Stimulated activated naive CD8-positive, alpha-beta T cell treated with anti-CD3 and anti-CD28 coated beads, Interleukin-15, amount 100 ng/mL, for 72 hours (primary cell): Measurements from ENCODE around the gene SELENOO.

Experiments
- ATAC-seq: fragments of 150-1000 bp; cut with Tn5 transposase; 2 replicates; pipeline ENCODE4 v1.10.0; 2021; ENCODE audit warnings: mild to moderate bottlenecking, moderate library complexity
- DNase-seq, 2 donors: peaks; one replicate each; pipeline ENCODE4 v3.0.0; 2021 to 2022
- H3K27ac Mint-ChIP-seq, 2 donors: one replicate each; pipeline ENCODE4 v1.8.0; 2022; ENCODE audit warnings: mild to moderate bottlenecking in 2 of 2, mixed read lengths in 2 of 2, moderate library complexity in 2 of 2
- H3K27me3 Mint-ChIP-seq: one replicate; pipeline ENCODE4 v1.8.0; 2022; ENCODE audit warnings: mixed read lengths
- H3K4me1 Mint-ChIP-seq: one replicate; pipeline ENCODE4 v1.8.0; 2022; ENCODE audit warnings: mild to moderate bottlenecking, mixed read lengths
- H3K4me3 Mint-ChIP-seq, 2 donors: one replicate each; pipeline ENCODE4 v1.8.0; 2022; ENCODE audit warnings: mild to moderate bottlenecking in 2 of 2, mixed read lengths in 2 of 2, moderate library complexity in 1 of 2
- H3K9me3 Mint-ChIP-seq, 2 donors: one replicate each; pipeline ENCODE4 v1.8.0; 2022; ENCODE audit warnings: mixed read lengths in 2 of 2

Gene SELENOO

GRCh38 chr22:50245214-50246072 is 44.6 kb downstream of the SELENOO start:
- peak overlapping the region; percentile 99 to 100 for H3K27ac Mint-ChIP-seq
- ATAC-seq (peak; percentile 6), DNase-seq (no peak)
- H3K4me3 Mint-ChIP-seq = peak overlapping the region; percentile 99 to 100
- peaks cover 80% of the 10 kb centered on the region for H3K4me1 Mint-ChIP-seq
- no peaks in the 10 kb centered on the region for H3K27me3 Mint-ChIP-seq
- no peaks in the 10 kb centered on the region for H3K9me3 Mint-ChIP-seq

- peak overlapping the region in 1 of 2 donors; percentile 67 for H3K27ac Mint-ChIP-seq
- no peaks in the 10 kb centered on the region for H3K27me3 Mint-ChIP-seq
- DNase-seq (peak in 1 of 2 donors; percentile 12), ATAC-seq (no peak)
- H3K4me3 Mint-ChIP-seq = peak overlapping the region; percentile 99 to 100
- peaks cover 73% of the 10 kb centered on the region for H3K4me1 Mint-ChIP-seq
- no peaks in the 10 kb centered on the region for H3K9me3 Mint-ChIP-seq
Observed at GRCh38 chr22:50246242-50247175, 45.7 kb downstream of the SELENOO start.

- Mint-ChIP-seq H3K4me3 (peak overlapping the region in 1 of 2 donors; percentile 59), H3K4me1 (peaks cover 70% of the 10 kb centered on the region), H3K27ac (peak overlapping the region in 1 of 2 donors; percentile 16), H3K27me3 (no peaks in the 10 kb centered on the region), H3K9me3 (no peaks in the 10 kb centered on the region)
- ATAC-seq (no peak), DNase-seq (peak in 1 of 2 donors; percentile 38)
Observed at GRCh38 chr22:50247748-50248147, 46.9 kb downstream of the SELENOO start.

GRCh38 chr22:50248196-50249081 is 47.6 kb downstream of the SELENOO start:
- no peak overlapping the region for H3K27ac Mint-ChIP-seq
- H3K4me1 Mint-ChIP-seq = peaks cover 64% of the 10 kb centered on the region
- no peak for DNase-seq
- ATAC-seq = no peak
- no peaks in the 10 kb centered on the region for H3K9me3 Mint-ChIP-seq
- no peaks in the 10 kb centered on the region for H3K27me3 Mint-ChIP-seq
- no peak overlapping the region for H3K4me3 Mint-ChIP-seq

- Mint-ChIP-seq H3K27ac (peak overlapping the region in 1 of 2 donors; percentile 92), H3K27me3 (no peaks in the 10 kb centered on the region), H3K4me3 (peak overlapping the region; percentile 84 to 88), H3K4me1 (peaks cover 57% of the 10 kb centered on the region), H3K9me3 (no peaks in the 10 kb centered on the region)
- DNase-seq (no peak), ATAC-seq (no peak)
Observed at GRCh38 chr22:50249341-50250248, 48.8 kb downstream of the SELENOO start.

- Mint-ChIP-seq H3K4me1 (peaks cover 51% of the 10 kb centered on the region), H3K4me3 (peak overlapping the region; percentile 84 to 88), H3K27me3 (no peaks in the 10 kb centered on the region), H3K9me3 (no peaks in the 10 kb centered on the region), H3K27ac (peak overlapping the region in 1 of 2 donors; percentile 92)
- DNase-seq (no peak), ATAC-seq (no peak)
Observed at GRCh38 chr22:50250249-50250554, 49.4 kb downstream of the SELENOO start.

GRCh38 chr22:50250555-50251476 is 50.0 kb downstream of the SELENOO start, which contains the start of gene HDAC10:
TSS of gene HDAC10 (minus strand) at chr22:50251265. CDS start at chr22:50251032, 233 bp downstream.
- Mint-ChIP-seq H3K4me3 (peak within 1 kb of the TSS; percentile 84 to 88), H3K27ac (peak within 1 kb of the TSS; percentile 61 to 92), H3K27me3 (no peaks in the 10 kb centered on the region), H3K9me3 (no peaks in the 10 kb centered on the region), H3K4me1 (peaks cover 47% of the 10 kb centered on the region)
- DNase-seq (peak; percentile 81 to 85), ATAC-seq (peak; percentile 84)

- no peak for DNase-seq
- Mint-ChIP-seq H3K4me1 (peaks cover 39% of the 10 kb centered on the region), H3K27ac (no peak overlapping the region), H3K9me3 (no peaks in the 10 kb centered on the region), H3K27me3 (no peaks in the 10 kb centered on the region), H3K4me3 (peak overlapping the region; percentile 65 to 88)
- peak; percentile 19 for ATAC-seq
Observed at GRCh38 chr22:50251477-50252081, 50.8 kb downstream of the SELENOO start.

GRCh38 chr22:50252082-50253045 is 51.6 kb downstream of the SELENOO start:
- no peaks in the 10 kb centered on the region for H3K27me3 Mint-ChIP-seq
- DNase-seq = peak; percentile 73 to 81

GRCh38 chr22:50253046-50253915 is 52.5 kb downstream of the SELENOO start:
- ATAC-seq (no peak), DNase-seq (no peak)
- H3K27ac Mint-ChIP-seq = no peak overlapping the region
- peaks cover 24% of the 10 kb centered on the region for H3K4me1 Mint-ChIP-seq
- no peak overlapping the region for H3K4me3 Mint-ChIP-seq
- H3K9me3 Mint-ChIP-seq = no peaks in the 10 kb centered on the region
- peaks cover under 1% of the 10 kb centered on the region for H3K27me3 Mint-ChIP-seq

More at GRCh38 chr22:50252082-50253045, 51.6 kb downstream of the SELENOO start:
- Mint-ChIP-seq H3K4me3 (peak overlapping the region; percentile 65 to 88), H3K9me3 (no peaks in the 10 kb centered on the region), H3K27ac (no peak overlapping the region), H3K4me1 (peaks cover 31% of the 10 kb centered on the region)
- ATAC-seq = peak; percentile 79

- DNase-seq (no peak), ATAC-seq (no peak)
- Mint-ChIP-seq H3K27me3 (peaks cover 7% of the 10 kb centered on the region), H3K4me3 (no peak overlapping the region), H3K4me1 (peaks cover 24% of the 10 kb centered on the region), H3K27ac (no peak overlapping the region), H3K9me3 (no peaks in the 10 kb centered on the region)
Observed at GRCh38 chr22:50253941-50254340, 53.1 kb downstream of the SELENOO start.
